IPS-NIHi11 (cell line): Measurements from ENCODE around the gene CNTNAP5.

ENCODE experiments used
- DNase-seq: peaks from one replicate; pipeline ENCODE4 v3.0.0; 2012; ENCODE audit warnings: mixed read lengths, low spot score

The CNTNAP5 gene

DNA sequence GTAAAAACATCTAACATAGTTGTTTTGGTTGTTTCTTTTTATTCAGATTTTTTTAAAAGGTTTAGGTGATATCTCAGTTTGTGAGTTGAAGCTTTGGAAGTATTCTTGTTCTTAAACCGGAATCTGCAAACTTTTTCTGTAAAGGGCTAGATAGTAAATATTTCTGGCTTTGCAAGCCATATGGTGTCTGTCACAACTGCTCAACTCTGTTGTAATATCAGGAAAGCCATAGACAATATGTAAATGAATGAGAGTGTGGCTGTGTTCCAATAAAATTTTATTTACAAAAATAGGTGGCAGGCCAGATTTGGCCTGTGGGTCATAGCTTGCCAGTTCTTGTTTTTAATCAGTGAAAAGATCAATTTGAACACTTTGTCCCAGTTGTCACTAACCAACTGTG is 134.1 kb downstream of the CNTNAP5 start:
- no peak for DNase-seq

DNA sequence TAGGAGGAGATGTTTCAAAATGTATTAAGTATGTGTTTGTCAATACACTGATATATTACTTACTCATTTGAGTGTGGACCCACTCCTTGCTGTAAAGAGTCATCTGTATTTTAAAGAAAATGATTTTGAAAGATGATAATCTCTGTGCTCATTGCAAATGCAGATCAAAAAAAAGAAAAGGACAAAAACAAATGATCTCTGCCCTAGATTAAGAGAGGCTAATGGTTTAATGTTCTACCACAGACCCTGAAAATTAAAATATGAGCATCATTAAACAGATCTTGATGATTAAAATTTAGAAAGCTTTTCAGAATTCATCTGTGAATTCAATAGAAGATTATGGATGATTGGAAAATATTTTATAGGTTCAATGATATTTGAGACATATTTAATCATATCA is 136.5 kb downstream of the CNTNAP5 start:
- DNase-seq: no peak

- no peak for DNase-seq
Observed at GRCh38 chr2:124162256-124162655, 137.2 kb downstream of the CNTNAP5 start.

- no peak for DNase-seq
Observed at GRCh38 chr2:124163840-124164239, 138.8 kb downstream of the CNTNAP5 start.

- DNase-seq: no peak
Observed at GRCh38 chr2:124165698-124166097, 140.6 kb downstream of the CNTNAP5 start.

GRCh38 chr2:124171472-124172063 is 146.5 kb downstream of the CNTNAP5 start:
- no peak for DNase-seq

DNA sequence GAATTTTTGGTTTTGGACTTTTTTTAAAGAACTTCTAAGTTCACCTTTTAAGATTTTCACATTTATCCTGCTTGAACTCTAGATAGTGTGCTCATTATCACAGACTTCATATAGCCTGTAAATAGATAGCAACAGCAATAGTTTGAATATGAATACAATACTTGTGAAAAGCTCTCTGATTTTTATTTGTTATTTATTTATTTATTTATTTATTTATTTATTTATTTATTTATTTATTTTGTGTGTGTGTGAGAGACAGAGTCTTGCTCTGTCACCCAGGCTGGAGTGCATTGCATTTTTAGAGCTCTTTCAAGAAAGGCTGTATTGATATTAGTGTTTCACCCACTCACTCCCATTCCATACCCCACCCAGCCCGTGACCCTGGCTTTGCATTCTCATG is 153.6 kb downstream of the CNTNAP5 start:
- no peak for DNase-seq

DNA sequence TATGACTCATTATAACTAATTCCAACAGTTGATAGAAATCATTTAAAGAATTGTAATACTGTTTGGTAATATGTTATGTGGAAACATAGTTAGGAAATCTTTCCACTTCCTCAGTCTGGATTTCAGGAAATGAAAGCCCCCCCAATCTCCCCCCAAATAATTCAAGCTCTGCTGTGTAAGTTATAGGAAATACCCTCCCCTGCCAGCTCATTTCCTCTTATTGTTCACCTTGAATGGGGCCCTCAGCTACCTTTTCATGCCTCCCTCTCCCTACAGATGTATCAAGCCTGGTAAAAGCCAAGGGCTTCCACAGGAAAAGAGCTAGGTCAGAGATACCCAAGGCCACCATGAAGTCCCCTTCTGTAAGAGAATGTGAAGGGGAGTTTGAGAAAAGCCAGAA is 155.5 kb downstream of the CNTNAP5 start:
- DNase-seq: no peak

- no peak for DNase-seq
Observed at GRCh38 chr2:124186801-124187200, 161.7 kb downstream of the CNTNAP5 start.

DNA sequence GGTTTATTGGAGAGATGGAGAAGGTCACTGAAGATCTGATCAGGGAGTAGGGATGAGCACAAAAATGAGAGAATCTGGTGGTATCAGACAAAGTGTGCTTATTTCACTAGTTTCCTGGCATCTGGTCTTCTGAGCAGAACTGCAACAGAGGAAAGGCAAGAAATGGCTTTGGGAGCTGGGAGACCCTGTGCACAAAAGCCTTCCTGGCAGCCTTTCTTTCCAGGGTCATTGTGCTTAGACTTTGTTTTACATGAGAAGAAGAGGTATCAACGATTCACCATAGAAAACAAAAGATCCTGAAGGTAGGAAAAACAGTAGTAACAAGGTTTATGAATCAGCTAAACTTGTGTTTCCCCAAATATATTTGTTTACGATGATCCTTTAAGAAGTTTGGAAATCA is 162.9 kb downstream of the CNTNAP5 start:
- peak; percentile 30 for DNase-seq

DNA sequence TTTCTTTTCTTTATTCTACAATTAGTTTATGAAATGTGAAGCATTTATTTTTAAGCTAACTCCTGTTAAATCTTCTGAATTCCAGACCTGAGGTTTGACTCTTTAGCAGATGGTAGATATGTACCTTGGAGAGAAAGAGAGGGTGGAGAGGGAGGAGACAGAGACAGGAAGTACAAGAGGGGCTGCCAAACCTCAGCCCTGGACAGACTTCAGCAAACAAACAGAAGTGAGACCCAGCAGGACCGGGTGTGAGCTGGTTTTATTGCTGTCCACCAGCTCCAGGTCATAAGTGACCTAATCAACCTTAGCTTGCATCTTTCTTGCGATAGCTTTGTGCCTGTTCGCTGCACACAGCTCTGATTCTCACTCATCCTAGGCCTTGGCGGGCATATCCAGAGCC is 168.6 kb downstream of the CNTNAP5 start:
- no peak for DNase-seq

- no peak for DNase-seq
Observed at GRCh38 chr2:124201713-124202112, 176.6 kb downstream of the CNTNAP5 start.

GRCh38 chr2:124209441-124209840 is 184.4 kb downstream of the CNTNAP5 start:
- no peak for DNase-seq

DNA sequence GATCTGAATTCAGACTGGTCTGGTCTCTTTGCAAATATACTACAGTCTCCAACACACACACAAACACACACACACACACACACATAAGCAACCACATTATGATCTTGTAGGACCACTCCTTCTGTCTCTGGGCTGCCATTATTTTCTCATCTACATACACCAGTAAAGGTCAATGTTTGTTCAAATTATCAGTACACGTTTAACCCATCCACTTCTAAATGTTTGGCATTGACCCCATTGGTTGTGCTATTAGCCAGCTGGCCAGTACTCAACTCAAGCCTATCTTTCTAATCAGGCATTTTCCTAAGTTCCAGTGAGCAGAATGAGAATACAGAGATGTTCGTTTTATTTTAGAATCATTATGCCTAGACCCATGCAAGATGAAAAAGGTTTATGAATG is 186.4 kb downstream of the CNTNAP5 start:
- DNase-seq: no peak

- no peak for DNase-seq
Observed at GRCh38 chr2:124213977-124214587, 189.0 kb downstream of the CNTNAP5 start.

DNA sequence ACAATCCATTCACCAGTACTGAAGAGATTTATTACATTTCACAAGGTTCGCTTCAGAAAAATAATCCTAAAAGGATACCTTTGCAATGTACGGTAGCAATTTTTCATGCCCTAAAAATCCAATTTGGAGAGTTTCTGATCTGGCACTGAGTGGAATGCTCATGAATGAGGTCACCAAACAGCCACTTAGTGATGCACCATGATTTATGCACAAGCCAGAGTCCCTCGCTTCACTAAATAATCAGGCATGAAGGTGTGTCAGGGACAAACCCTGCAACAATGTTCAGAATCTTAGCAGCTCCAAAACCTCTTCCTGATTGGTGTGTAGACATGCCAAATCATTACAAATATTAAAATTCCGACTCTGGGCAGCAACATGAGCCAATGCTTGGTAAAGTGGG is 221.1 kb downstream of the CNTNAP5 start:
- no peak for DNase-seq

GRCh38 chr2:124248386-124248785 is 223.3 kb downstream of the CNTNAP5 start:
- no peak for DNase-seq

- DNase-seq: no peak
Observed at GRCh38 chr2:124250433-124250832, 225.3 kb downstream of the CNTNAP5 start.

DNA sequence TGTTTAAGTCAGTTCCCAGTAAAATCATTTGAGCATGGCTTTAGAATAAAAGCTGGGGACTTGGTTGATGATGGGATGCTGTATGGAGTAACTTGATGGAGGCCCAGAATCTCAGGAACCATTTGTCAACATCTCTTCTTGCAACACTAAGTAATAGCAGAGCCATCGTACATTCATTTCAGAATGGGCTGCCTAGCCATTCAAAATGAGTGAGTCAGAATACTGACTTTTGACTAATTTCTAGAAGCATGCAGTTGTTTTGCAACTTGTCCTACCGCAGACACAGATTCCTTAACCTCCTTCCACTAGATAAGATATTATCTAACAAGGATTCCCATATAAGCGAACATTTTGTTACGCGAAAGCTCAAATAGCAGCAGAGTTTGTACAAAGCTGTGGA is 229.5 kb downstream of the CNTNAP5 start:
- DNase-seq: no peak

GRCh38 chr2:124257120-124257519 is 232.0 kb downstream of the CNTNAP5 start:
- DNase-seq: no peak

DNA sequence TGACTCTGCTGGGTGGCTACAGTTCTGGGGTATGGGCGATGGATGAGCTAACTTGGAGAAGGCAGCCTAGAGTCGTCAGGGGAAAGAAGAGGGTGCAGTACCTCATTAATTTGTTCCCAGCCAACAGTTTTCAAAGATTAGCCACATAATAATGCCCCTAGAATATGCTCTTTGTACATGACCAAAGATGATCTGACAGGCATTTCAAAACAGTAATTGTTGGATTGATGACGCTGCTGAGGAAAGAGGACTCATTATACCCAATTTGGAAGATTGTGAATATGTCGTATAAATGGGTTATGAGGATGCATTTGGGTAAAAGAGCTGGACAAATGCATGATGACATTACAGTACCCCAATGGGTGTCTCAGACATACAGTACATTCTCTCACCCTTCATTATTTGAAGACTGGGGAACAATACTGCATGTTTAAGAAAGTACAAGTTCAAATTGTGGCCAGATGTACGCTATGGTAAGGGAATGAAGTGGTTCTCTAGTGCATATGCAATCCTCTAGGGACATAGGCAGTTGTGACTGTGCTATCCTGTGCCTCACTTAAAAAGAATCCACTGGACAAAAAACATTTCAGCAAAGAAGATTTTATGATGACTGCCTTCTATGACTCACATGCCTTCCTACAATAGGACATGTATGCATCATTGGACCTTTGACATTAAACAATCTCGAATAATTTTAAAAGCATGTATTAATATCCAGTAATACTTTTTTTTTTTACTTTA is 233.2 kb downstream of the CNTNAP5 start:
- no peak for DNase-seq

DNA sequence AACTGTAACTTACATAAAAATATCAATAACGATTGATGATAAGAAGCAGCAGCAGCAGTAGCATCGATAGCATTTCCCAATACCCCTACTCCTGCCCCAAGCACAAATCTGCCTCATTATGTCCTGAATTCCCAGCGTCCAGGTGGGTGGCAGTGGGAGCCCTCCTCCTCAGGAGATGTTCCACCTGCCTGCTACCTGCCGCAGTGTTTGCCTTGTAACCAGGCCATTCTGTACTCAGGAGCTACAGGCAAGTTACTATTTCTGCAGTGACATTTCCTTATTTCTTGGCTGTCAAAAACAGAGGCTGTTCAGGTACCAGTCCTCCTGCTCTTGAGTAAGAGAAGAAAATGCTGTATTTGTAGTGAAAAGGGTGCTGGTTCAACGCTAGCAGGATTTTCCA is 236.4 kb downstream of the CNTNAP5 start:
- DNase-seq: no peak

GRCh38 chr2:124264551-124265091 is 239.5 kb downstream of the CNTNAP5 start:
- no peak for DNase-seq
